SIG-M5 treated with dmso at 0.1 percent for 504 hours (cell line): ENCODE results near the gene P2RX5.
"Not testable (repeated sequence)": the region's sequence is repeated elsewhere in the genome, so short reads cannot be mapped to it uniquely, and the experiment has no call there.

Source experiments
- DNase-seq: peaks from one replicate; lab custom pipeline; 2025; ENCODE audit not compliant: unreplicated experiment; lab: John Stamatoyannopoulos, UW

Gene P2RX5

GRCh38 chr17:3712811-3713463 is 17.0 kb upstream of the P2RX5 start:
- no peak for DNase-seq

- peak; percentile 90 for DNase-seq
These were observed 15.0 kb upstream of the P2RX5 start for GRCh38 chr17:3710951-3711383.

GRCh38 chr17:3708366-3708765 is 12.4 kb upstream of the P2RX5 start:
- no peak for DNase-seq

- DNase-seq: not testable (repeated sequence)
These were observed 9.7 kb upstream of the P2RX5 start for GRCh38 chr17:3705718-3705984.

GRCh38 chr17:3704931-3705717 is 9.2 kb upstream of the P2RX5 start:
- DNase-seq: no peak

- DNase-seq: not testable (repeated sequence)
These were observed 6.1 kb upstream of the P2RX5 start for GRCh38 chr17:3702041-3702539.

GRCh38 chr17:3699951-3700350 is 4.0 kb upstream of the P2RX5 start:
- DNase-seq: no peak

GRCh38 chr17:3698139-3698538 is 2.2 kb upstream of the P2RX5 start:
- DNase-seq: no peak

GRCh38 chr17:3697103-3697476 is 1.1 kb upstream of the P2RX5 start:
- no peak for DNase-seq

GRCh38 chr17:3695129-3695722 is 729 bp downstream of the P2RX5 start:
- no peak for DNase-seq

- no peak for DNase-seq
These were observed 2.1 kb downstream of the P2RX5 start for GRCh38 chr17:3693829-3694231.

- no peak for DNase-seq
These were observed 2.8 kb downstream of the P2RX5 start for GRCh38 chr17:3693141-3693540.

- DNase-seq: no peak
These were observed 3.6 kb downstream of the P2RX5 start for GRCh38 chr17:3692346-3692745.

- no peak for DNase-seq
These were observed 4.3 kb downstream of the P2RX5 start for GRCh38 chr17:3691617-3692067.

- DNase-seq: no peak
These were observed 5.8 kb downstream of the P2RX5 start for GRCh38 chr17:3690094-3690715.

GRCh38 chr17:3689262-3690093 is 6.5 kb downstream of the P2RX5 start:
- no peak for DNase-seq

- DNase-seq: no peak
These were observed 7.1 kb downstream of the P2RX5 start for GRCh38 chr17:3688852-3689261.

GRCh38 chr17:3688027-3688553 is 7.9 kb downstream of the P2RX5 start:
- no peak for DNase-seq

- no peak for DNase-seq
These were observed 10.8 kb downstream of the P2RX5 start for GRCh38 chr17:3685174-3685573.

GRCh38 chr17:3683054-3683511 is 12.9 kb downstream of the P2RX5 start:
- DNase-seq: peak; percentile 43
